ENCODE measurements around the gene SPN.
A peak's percentile ranks its signal among the peaks of the same experiment; 100 is the strongest.
"Not testable (repeated sequence)": the region's sequence is repeated elsewhere in the genome, so short reads cannot be mapped to it uniquely, and the experiment has no call there.

SPN gene

DNA sequence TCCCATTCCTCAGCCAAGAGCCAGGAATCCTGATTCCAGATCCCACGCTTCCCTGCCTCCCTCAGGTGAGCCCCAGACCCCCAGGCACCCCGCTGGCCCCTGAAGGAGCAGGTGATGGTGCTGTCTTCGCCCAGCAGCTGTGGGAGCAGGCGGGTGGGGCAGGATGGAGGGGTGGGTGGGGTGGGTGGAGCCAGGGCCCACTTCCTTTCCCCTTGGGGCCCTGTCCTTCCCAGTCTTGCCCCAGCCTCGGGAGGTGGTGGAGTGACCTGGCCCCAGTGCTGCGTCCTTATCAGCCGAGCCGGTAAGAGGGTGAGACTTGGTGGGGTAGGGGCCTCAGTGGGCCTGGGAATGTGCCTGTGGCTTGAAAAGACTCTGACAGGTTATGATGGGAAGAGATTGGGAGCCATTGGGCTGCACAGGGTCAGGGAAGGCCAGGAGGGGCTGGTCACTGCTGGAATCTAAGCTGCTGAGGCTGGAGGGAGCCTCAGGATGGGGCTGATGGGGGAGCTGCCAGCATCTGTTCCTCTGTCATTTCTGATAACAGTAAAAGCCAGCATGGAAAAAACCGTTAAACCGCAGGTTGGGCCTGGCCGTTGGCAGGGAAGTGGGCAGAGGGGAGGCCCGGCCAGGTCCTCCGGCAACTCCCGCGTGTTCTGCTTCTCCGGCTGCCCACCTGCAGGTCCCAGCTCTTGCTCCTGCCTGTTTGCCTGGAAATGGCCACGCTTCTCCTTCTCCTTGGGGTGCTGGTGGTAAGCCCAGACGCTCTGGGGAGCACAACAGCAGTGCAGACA is at the start of gene SPN:
SPN (plus strand) TSS at position 232 of the 791 bp plus-strand sequence; CDS start at position 714, 482 bp downstream.
- DNase-seq (ENCODE audit: low read depth) = peak; percentile 46

- peak; percentile 95 for DNase-seq (ENCODE audit: low read depth)
These were observed 49.6 kb upstream of the SPN start for GRCh38 chr16:29613307-29614057.

GRCh38 chr16:29614691-29615314 is 48.2 kb upstream of the SPN start:
- DNase-seq (ENCODE audit: low read depth) = not testable (repeated sequence)

GRCh38 chr16:29616127-29616526 is 46.9 kb upstream of the SPN start:
- DNase-seq (ENCODE audit: low read depth) = not testable (repeated sequence)

- peak; percentile 49 for DNase-seq (ENCODE audit: low read depth)
These were observed 42.5 kb upstream of the SPN start for GRCh38 chr16:29620591-29620990.

DNA sequence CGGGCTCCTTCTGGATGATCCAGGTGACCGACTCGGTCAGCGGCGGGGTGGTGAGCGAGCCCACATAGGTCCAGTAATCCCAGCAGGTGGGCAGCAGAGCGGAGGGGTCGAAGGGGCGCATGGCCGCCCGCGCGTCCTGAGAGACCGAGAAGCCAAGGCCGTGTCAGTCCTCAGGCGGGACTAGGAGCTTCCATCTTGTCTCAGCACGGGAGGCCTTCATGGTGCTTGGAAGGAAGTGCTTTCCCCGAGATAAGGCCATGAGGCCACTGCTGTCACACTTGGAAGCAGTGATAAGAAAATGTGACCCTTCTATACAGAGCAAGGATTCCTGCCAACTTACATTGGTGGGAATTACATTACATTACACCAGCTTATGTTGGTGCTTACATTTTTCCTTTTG is 40.3 kb upstream of the SPN start:
- not testable (repeated sequence) for DNase-seq (ENCODE audit: low read depth)

DNA sequence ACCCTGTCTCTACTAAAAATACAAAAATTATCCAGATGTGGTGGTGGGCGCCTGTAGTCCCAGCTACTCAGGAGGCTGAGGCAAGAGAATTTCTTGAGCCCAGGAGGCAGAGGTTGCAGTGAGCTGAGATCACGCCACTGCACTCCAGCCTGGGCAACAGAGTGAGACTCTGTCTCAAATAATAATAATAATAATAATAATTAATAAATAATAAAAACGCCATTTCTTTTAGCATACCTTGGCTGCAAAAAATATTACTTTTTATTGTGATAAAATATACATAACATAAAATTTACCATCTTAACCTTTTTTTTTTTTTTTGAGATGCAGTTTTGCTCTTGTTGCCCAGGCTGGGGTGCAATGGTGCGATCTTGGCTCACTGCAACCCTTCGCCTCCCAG is 39.8 kb upstream of the SPN start:
- not testable (repeated sequence) for DNase-seq (ENCODE audit: low read depth)

GRCh38 chr16:29625114-29625513 is 37.9 kb upstream of the SPN start:
- not testable (repeated sequence) for DNase-seq (ENCODE audit: low read depth)

DNA sequence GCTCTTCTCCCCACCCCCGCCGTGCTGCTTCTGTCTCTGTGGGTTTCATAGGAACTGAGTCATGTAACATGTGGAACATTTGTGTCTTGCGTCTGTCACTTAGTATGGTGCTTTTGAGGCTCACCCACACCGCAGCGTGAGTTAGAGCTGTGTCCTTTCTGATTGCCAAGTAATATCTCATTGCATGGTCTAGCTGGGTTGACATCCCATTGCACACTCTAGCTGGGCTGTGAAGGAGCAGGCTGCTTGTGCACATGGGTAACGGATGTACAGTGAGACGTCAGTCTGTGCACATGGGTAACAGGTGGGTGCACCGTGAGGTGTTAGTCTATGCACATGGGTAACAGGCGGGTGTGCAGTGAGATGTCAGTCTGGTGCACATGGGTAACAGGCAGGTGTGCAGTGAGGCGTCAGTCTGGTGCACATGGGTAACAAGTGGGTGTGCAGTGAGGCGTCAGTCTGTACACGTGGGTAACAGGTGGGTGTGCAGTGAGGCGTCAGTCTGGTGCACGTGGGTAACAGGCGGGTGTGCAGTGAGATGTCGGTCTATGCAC is 36.2 kb upstream of the SPN start:
- DNase-seq (ENCODE audit: low read depth) = peak; percentile 52

DNA sequence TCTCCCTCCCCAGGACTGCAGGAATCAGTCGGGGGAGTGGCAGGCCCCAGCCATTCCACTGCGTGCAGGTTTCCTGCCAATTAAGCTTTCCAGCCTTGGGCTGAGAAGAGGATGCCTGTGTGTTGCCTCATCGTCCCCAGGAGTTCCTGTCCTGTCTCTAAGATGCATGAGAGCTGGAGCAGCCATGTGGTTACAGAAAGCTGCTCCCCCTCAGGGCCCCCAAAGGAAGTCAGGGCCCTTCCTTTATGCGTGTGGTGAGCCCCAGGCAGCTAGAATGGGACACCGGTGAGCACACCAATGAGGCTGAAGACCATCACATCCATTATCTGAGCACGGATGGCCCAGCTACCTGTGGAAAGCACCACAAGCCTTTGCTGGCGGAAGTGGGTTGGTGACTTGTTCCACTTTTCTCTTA is 35.4 kb upstream of the SPN start:
- DNase-seq (ENCODE audit: low read depth) = not testable (repeated sequence)

- not testable (repeated sequence) for DNase-seq (ENCODE audit: low read depth)
These were observed 34.3 kb upstream of the SPN start for GRCh38 chr16:29628707-29629106.

DNA sequence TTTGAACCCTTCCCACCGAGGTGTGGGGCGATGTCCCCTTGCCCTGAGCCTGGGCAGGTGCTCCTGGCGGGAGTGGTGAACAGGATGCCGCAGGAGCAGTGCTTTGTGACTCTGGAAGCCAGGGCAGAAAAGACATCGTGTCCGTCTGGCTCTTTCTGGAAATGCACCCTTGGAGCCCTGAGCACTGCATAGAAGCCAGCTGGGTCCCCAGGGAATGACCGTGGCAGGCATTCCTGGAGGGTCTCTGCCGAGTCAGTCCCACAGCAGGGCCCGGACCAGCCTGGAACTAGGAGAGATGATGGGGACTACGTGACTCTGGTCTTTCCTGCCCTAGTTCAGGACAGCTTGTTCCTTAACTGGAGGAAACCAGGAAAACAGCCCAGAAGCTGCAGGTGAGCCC is 33.7 kb upstream of the SPN start:
- DNase-seq (ENCODE audit: low read depth) = not testable (repeated sequence)

DNA sequence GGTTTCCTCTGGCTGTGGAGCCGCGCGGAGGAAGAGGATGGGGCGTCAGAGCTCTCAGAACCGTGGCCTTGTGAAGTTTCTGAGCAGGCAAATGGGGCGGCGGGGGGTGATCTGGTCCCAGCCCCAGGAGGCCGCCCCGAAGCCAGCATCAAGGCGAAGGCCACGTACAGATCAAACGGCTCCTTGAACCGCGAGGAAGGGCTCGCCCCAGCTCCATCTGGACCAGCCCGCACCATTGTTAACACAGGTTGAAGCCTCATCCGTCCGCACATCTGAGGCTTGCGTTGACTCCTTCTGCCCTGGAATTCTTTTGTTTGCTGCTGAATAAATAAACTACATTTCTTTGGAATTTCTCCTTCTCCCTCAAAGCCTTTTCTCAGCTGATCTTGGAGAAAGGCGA is 31.4 kb upstream of the SPN start:
- DNase-seq (ENCODE audit: low read depth) = not testable (repeated sequence)

- DNase-seq (ENCODE audit: low read depth) = not testable (repeated sequence)
These were observed 27.1 kb upstream of the SPN start for GRCh38 chr16:29635902-29636301.

GRCh38 chr16:29636368-29636767 is 26.7 kb upstream of the SPN start:
- DNase-seq (ENCODE audit: low read depth) = not testable (repeated sequence)

GRCh38 chr16:29638751-29639150 is 24.3 kb upstream of the SPN start:
- not testable (repeated sequence) for DNase-seq (ENCODE audit: low read depth)

GRCh38 chr16:29641561-29641960 is 21.5 kb upstream of the SPN start:
- DNase-seq (ENCODE audit: low read depth) = no peak

DNA sequence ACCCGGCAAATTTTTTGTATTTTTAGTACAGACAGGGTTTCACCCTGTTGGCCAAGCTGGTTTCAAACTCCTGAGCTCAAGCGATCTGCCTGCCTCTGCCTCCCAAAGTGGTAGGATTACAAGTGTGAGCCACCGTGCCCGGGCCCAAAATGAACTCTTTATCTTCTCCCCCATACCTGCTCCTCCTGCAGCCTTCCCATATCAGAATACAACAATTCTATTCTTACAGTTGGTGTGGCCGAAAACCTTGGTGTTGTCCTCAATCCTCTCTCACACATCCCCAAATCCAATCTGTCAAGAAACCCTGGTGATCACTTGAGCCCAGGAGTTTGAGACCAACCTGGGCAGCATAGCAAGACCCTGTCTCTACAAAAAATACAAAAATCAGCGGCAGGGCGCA is 19.5 kb upstream of the SPN start:
- DNase-seq (ENCODE audit: low read depth) = no peak

DNA sequence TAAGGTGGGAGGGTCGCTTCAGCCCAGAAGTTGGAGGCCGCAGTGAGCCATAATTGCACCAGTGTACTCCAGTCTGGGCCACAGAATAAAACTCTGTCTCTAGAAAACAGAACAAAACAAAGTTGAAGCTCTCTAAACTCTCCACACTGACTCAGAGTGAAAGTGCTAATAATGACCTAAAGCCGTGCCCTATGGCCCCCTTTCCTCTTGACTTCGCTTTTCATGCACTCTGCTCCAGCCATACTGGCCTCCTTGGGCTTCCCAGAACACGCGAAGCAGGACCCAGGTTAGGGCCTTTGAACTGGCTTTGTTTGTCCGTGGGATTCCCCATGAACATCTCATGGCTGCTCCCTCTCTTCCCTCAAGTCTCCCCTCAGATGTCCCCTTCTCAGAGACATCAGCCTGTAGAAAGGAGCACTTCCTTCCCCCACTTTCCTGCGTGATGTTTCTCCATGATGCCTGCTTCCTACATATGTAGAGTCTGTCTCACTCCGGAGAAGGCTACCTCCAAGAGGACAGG is 18.6 kb upstream of the SPN start:
- DNase-seq (ENCODE audit: low read depth) = no peak

GRCh38 chr16:29644973-29645693 is 17.9 kb upstream of the SPN start:
- no peak for DNase-seq (ENCODE audit: low read depth)

GRCh38 chr16:29645694-29646187 is 17.3 kb upstream of the SPN start:
- no peak for DNase-seq (ENCODE audit: low read depth)
